Osteoblast (primary cell): ENCODE results near the gene HSD17B8. TPM values are rescaled to one million over a fixed set of nuclear protein-coding genes. Genes with fewer than 3 reads are reported as not detected.

ENCODE experiments used
- DNase-seq: peaks from one replicate; pipeline ENCODE4 v3.0.0; 2011; ENCODE audit warnings: low spot score, mixed read lengths; ENCODE audit not compliant: insufficient read length; ENCODE audit errors: missing footprints
- H2AFZ ChIP-seq: 2 replicates; pipeline ENCODE4 v1.6.0; 2011; ENCODE audit warnings: mild to moderate bottlenecking, low read length
- H3K27ac ChIP-seq: 2 replicates; pipeline ENCODE4 v1.5.1; 2011; ENCODE audit warnings: mild to moderate bottlenecking, low read depth, low read length, moderate library complexity
- H3K27me3 ChIP-seq: 2 replicates; pipeline ENCODE4 v1.6.0; 2012; ENCODE audit warnings: mild to moderate bottlenecking, control low read depth, inconsistent platforms, low read length, moderate library complexity; ENCODE audit not compliant: insufficient read depth
- H3K36me3 ChIP-seq: 2 replicates; pipeline ENCODE4 v1.5.1; 2011; ENCODE audit warnings: mild to moderate bottlenecking, low read length, control low read depth, moderate library complexity; ENCODE audit not compliant: insufficient read depth
- H3K4me1 ChIP-seq: 2 replicates; pipeline ENCODE4 v1.5.1; 2011; ENCODE audit warnings: mild to moderate bottlenecking, low read length, control low read depth, moderate library complexity; ENCODE audit not compliant: insufficient read depth
- H3K4me2 ChIP-seq: 2 replicates; pipeline ENCODE4 v1.6.0; 2011; ENCODE audit warnings: mild to moderate bottlenecking, low read length; ENCODE audit not compliant: insufficient read depth
- H3K4me3 ChIP-seq: fragments of 200-600 bp; sonication (generic); 3 replicates; pipeline ENCODE4 v1.5.1; 2012; ENCODE audit warnings: mild to moderate bottlenecking, low read length, inconsistent platforms; ENCODE audit not compliant: insufficient read depth
- H3K79me2 ChIP-seq: 2 replicates; pipeline ENCODE4 v1.6.0; 2012; ENCODE audit warnings: mild to moderate bottlenecking, low read length, control low read depth, inconsistent platforms; ENCODE audit not compliant: insufficient read depth
- H3K9me3 ChIP-seq: 2 replicates; pipeline ENCODE4 v1.5.1; 2011; ENCODE audit warnings: low read depth, low read length, control low read depth
- H4K20me1 ChIP-seq: 2 replicates; pipeline ENCODE4 v1.6.0; 2012; ENCODE audit warnings: mild to moderate bottlenecking, low read length, control low read depth; ENCODE audit not compliant: insufficient read depth
- total RNA-seq: library from RNA; depleted of rRNA; stranded (reverse); fragments of >200 nt; gene quantifications from 2 replicates; pipeline ENCODE4 v1.2.3, GENCODE V29; 2012
- TF ChIP-seq, protein P1 (sequence below): IDR thresholded peaks from 2 replicates; pipeline ENCODE4 v1.5.1; 2011; ENCODE audit warnings: mild to moderate bottlenecking, low read depth, low read length, moderate library complexity; ENCODE audit errors: extremely low read depth

The HSD17B8 gene
- total RNA-seq, 1 donor: 3.3 TPM

DNA sequence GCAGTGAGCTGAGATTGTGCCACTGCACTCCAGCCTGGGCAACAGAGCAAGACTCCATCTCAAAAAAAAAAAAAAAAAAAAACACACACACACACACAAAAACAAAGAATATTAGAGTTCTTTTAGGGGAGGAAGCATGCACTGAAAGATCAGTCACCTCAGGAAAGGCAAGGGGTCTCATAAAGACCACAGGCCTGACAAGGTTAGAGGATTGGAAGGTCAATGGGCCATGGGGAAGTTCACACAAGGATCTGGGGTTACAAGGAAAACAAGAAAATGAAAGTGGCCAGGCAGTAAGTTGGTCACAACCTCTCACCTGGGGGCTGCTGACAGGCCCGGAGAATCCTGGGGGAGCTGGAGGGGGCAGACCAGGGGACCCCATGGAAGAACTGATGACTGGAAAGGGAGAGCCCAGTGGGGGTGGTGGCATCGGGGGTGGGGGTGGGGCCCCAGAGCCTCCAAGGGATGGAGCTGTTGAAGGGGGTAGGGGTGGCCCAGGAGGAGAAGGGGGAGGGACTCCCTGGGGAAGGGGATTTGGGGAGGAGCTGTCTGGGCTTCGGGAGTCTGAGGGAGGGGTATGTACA is 5.5 kb upstream of the HSD17B8 start:
- no peak overlapping the region for H2AFZ ChIP-seq
- no peaks in the 10 kb centered on the region for H3K27me3 ChIP-seq
- peaks cover 39% of the 10 kb centered on the region for H3K4me1 ChIP-seq
- peak overlapping the region; percentile 99 for H3K4me2 ChIP-seq
- H3K79me2 ChIP-seq: peaks cover 65% of the 10 kb centered on the region
- no peaks in the 10 kb centered on the region for H3K9me3 ChIP-seq
- H3K36me3 ChIP-seq: peaks cover 60% of the 10 kb centered on the region
- H3K4me3 ChIP-seq: peak overlapping the region; percentile 81
- TF ChIP-seq, protein P1, sequence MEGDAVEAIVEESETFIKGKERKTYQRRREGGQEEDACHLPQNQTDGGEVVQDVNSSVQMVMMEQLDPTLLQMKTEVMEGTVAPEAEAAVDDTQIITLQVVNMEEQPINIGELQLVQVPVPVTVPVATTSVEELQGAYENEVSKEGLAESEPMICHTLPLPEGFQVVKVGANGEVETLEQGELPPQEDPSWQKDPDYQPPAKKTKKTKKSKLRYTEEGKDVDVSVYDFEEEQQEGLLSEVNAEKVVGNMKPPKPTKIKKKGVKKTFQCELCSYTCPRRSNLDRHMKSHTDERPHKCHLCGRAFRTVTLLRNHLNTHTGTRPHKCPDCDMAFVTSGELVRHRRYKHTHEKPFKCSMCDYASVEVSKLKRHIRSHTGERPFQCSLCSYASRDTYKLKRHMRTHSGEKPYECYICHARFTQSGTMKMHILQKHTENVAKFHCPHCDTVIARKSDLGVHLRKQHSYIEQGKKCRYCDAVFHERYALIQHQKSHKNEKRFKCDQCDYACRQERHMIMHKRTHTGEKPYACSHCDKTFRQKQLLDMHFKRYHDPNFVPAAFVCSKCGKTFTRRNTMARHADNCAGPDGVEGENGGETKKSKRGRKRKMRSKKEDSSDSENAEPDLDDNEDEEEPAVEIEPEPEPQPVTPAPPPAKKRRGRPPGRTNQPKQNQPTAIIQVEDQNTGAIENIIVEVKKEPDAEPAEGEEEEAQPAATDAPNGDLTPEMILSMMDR: no peak
- peak; percentile 81 for DNase-seq
- peak overlapping the region; percentile 98 for H3K27ac ChIP-seq
- H4K20me1 ChIP-seq: peaks cover 69% of the 10 kb centered on the region

DNA sequence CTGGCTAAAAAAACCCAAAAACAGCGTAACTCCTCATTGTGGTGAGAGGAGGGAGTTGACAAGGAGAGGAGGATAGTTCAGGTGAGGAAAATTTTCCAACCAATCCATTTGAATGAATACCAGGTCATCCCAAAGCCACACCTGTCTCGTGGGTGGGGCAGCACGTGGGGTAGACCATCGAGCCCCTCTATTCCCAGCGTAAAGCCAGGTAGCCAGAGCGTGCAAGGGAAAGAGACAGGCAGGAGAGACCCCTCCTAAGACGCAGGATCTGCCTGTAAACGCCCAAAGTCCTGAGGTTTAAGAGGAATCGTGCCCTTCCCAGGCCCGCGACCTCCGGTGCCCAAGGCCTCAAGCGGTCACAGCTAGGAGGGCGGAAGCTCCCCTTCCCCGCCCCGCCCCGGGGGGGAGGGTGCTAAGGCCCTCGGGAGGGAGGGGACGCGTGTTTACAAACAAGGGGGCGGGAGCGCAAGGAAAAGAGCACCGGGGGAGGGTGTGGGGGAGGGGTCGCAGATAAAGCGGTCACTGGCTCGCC is 4.7 kb upstream of the HSD17B8 start:
- TF ChIP-seq, protein P1: no peak
- Histone ChIP-seq H3K36me3 (peaks cover 55% of the 10 kb centered on the region), H3K9me3 (no peaks in the 10 kb centered on the region), H3K79me2 (peaks cover 67% of the 10 kb centered on the region), H3K4me3 (peak overlapping the region; percentile 81), H3K27ac (peak overlapping the region; percentile 98), H3K27me3 (no peaks in the 10 kb centered on the region), H2AFZ (peak overlapping the region; percentile 38), H3K4me2 (peak overlapping the region; percentile 99), H3K4me1 (peaks cover 45% of the 10 kb centered on the region), H4K20me1 (peaks cover 69% of the 10 kb centered on the region)
- peak; percentile 96 for DNase-seq

DNA sequence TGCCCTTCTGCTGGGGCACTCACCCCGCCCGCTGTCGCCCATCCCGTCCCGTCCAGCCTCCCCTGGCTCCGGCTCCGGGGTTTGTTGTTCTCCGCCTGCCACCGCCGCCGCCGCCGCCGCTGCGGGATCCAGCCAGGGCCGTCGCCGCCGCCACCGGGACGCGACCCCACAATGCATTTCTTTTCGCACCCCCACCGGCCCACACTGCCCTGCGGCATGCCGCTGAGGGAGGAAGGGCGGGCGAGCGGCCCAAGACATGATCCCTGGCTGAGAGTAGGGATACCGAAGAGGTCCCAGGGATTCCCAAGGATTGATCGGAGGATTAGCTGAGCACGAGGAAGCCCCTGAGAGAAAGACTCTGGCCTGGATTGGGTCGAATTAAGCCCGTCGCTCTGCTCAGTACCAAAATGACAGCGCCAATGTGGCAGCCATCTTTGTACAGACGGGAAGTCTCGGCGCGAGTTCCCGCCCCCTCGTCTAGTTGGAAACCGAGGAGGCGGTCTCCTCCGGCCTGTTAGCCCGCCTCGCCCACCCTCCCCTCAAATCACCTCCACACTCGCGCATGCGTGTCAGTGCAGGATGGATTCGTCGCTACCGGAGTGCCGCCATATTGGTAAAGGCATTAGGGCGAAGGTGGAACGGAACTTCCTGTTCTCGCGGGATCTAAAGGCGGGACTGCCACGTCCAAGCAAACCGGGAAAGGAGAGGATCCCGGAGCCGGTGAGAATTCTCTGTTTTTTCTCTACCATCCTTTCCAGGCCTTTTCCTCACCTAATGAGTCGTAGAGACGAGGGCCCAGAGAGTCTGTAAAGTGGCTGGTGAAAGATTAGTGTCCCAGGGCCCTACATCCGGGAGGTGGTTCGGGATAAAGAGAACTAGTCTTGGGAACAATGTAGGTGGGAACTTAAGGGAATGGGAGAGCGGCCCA is 4.0 kb upstream of the HSD17B8 start, which contains the start of the genes RXRB and SLC39A7:
Gene RXRB, minus strand, starts transcription at position 447 of the 928 bp plus-strand sequence. Its CDS starts 189 bp downstream, at position 258.
Gene SLC39A7, plus strand, starts transcription at position 649 of the 928 bp plus-strand sequence. CDS start 379 bp downstream, outside the sequence.
- peaks cover 63% of the 10 kb centered on the region for H4K20me1 ChIP-seq
- H3K4me3 ChIP-seq: peak within 1 kb of the TSS; percentile 81
- peaks cover 48% of the 10 kb centered on the region for H3K36me3 ChIP-seq
- H3K4me1 ChIP-seq: peaks cover 52% of the 10 kb centered on the region
- TF ChIP-seq, protein P1: no peak
- H3K4me2 ChIP-seq: peak within 1 kb of the TSS; percentile 99
- no peaks in the 10 kb centered on the region for H3K9me3 ChIP-seq
- peak within 1 kb of the TSS; percentile 89 for H2AFZ ChIP-seq
- DNase-seq: peak; percentile 100
- peak within 1 kb of the TSS; percentile 98 for H3K27ac ChIP-seq
- no peaks in the 10 kb centered on the region for H3K27me3 ChIP-seq
- peaks cover 67% of the 10 kb centered on the region for H3K79me2 ChIP-seq
